Suppressor macrophage treated with lipopolysaccharide for 4 hours (primary cell): ENCODE data around the gene DDX47.
"Not testable (repeated sequence)": the region's sequence is repeated elsewhere in the genome, so short reads cannot be mapped to it uniquely, and the experiment has no call there.

ENCODE experiments used
- DNase-seq: peaks from one replicate; pipeline ENCODE4 v3.0.0-alpha.2; 2020

The DDX47 gene

GRCh38 chr12:12823300-12823699 lies 10.2 kb downstream of the DDX47 start:
- DNase-seq = no peak

- no peak for DNase-seq
These were observed 10.7 kb downstream of the DDX47 start for GRCh38 chr12:12823811-12824210.

- DNase-seq = no peak
These were observed 22.4 kb downstream of the DDX47 start for GRCh38 chr12:12835378-12836146.

- DNase-seq = no peak
These were observed 23.4 kb downstream of the DDX47 start for GRCh38 chr12:12836571-12836970.

GRCh38 chr12:12837025-12837812 lies 24.1 kb downstream of the DDX47 start:
- peak; percentile 49 for DNase-seq

GRCh38 chr12:12837813-12838153 lies 24.6 kb downstream of the DDX47 start:
- DNase-seq = no peak

DNA sequence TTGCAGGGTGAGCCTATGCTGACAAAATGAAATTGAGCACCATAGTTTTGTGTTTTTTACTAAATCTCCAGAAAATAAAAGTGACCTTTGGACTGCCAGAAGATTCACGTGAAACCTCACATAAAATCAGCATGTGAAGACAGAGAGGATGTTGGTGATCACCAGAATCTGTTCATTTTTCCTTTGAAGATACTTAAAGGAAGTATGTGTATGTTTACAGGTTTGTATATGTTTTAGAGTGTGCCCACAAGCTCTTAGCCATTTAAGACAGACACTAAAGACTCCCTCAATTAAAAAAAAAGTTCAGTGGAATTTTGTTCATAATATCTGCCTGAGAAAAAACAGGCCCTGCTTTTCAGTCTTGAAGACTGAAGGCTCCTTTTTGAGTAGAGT lies 25.9 kb downstream of the DDX47 start:
- no peak for DNase-seq

GRCh38 chr12:12839439-12839838 lies 26.3 kb downstream of the DDX47 start:
- not testable (repeated sequence) for DNase-seq

DNA sequence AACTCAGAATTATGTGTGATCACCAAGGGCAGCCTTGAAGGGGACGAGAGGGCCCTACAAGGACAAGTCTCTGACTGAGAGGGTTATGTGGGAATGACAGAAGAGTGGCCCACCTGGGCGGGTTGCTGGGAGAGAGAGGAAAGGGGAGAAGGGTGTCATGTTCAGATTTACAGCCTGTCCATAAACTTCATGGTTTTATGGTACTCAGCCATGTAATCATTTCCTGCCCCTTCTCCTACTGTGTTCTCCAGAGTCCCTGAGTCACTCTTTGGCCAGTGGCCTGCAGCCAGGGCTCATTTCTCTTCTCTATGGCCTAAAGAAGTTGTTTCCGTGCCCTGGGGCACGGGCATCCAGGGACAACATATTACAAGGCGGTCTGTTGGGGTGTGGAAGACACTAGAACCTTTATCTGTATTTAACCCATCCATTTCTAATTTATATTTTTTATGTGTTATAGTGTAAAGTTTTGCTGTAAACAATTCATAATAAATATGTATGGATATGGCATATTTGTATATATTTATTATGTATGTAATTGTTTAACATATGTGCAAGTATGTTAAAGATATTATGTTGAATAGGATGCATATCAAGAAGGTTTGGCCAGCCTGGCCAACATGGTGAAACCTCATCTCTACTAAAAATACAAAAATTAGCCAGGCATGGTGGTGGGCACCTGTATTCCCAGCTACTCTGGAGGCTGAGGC lies 26.9 kb downstream of the DDX47 start:
- no peak for DNase-seq

- DNase-seq = no peak
These were observed 27.4 kb downstream of the DDX47 start for GRCh38 chr12:12840580-12840899.

- DNase-seq = not testable (repeated sequence)
These were observed 28.3 kb downstream of the DDX47 start for GRCh38 chr12:12841428-12841827.

- no peak for DNase-seq
These were observed 32.7 kb downstream of the DDX47 start for GRCh38 chr12:12845794-12846243.

DNA sequence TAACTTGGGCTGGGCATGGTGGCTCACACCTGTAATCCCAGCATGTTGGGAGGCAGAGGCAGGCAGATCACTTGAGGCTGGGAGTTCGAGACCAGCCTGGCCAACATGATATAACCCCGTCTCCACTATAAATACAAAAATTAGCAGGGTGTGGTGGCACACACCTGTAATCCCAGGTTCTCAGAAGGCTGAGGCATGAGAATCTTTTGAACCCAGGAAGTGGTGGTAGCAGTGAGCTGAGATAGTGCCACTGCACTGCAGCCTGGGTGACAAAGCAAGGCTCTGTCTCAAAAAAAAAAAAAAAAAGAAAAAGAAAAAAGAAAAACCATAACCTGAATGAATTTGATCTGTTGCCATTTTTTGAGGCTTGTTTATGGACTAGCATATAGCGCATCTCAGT lies 33.6 kb downstream of the DDX47 start:
- not testable (repeated sequence) for DNase-seq

DNA sequence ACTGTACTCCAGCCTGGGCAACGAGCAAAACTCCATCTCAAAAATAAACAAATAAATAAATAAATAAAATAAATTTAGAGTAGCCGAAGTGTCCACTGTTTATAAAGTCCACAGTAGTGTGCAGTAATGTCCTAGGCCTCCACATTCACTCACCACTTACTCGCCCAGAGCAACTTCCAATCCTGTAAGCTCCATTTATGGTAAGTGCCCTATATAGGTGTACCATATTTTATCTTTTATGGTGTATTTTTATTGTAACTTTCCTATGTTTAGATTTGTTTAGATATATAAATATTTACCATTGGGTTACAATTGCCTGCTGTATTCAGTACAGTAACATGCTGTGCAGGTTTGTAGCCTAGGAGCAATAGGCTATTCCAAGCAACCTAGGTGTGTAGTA lies 40.3 kb downstream of the DDX47 start:
- no peak for DNase-seq

DNA sequence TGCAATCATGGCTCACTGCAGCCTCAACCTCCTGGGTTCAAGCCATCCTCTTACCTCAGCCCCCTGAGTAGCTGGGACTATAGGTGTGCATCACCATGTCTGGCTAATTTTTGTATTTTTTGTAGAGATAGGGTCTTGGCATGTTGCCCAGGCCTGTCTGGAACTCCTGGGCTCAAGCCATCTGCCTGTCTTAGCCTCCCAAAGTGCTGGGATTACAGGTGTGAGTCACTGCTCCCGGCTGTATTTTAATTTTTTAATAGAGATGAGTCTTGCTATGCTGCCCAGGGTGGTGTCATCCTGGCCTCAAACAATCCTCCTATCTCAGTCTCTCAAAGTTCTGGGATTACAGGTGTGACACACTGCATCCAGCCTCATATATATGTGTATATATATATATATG lies 46.5 kb downstream of the DDX47 start:
- DNase-seq = no peak

- DNase-seq = no peak
These were observed 51.1 kb downstream of the DDX47 start for GRCh38 chr12:12864243-12864642.

DNA sequence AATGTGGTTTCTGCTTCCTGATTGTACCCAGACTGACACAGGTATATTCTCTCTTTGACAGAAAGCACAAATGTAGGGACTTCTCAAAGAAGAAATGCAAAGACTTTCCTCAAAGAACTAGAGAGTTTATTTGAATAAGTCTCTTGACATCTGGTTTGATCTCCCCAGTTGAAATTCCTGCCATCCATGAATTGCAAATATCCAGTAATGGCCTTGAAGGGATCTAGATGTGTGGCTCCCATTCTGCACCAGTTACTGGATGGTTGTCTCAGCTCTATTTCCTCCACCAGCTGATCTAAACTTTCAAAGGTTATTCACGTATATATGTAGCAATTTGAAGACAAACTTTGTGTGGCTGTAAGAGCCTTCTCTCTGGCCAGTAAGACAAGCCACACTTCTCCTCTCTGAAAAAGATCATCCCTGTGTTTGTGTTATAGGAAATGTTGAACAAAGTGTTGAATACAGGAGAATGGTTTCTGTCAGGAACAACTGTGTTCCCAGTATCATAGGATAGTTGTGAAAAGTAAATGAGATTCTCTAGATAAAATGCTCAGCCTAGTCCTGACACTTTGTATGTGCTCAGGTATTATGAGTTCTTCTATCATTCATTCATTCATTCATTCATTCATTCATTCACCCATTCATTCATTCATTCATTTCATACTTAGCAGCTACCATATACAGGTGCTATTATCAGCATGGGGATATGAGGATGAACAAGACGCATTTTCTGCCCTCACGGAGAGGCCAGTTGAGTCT lies 55.5 kb downstream of the DDX47 start:
- DNase-seq = no peak

DNA sequence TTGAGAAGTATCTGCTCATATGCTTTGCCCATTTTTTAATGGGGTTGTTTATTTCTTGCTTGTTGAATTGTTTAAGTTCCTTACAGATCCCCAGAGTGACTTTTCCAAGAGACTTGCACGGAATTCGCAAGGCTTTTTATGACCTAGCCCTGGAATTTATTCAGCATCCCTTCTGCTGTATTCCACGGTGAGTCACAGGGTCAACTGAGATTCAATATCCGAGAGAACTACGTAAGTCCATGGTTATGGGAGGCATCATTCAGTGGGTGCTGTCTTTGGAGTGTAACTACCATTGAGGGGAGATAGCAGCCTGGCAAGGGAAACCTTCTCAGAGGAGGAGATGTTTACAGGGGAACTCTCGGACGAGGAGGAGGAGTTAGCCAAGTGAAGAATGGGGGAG lies 57.3 kb downstream of the DDX47 start:
- DNase-seq = no peak

DNA sequence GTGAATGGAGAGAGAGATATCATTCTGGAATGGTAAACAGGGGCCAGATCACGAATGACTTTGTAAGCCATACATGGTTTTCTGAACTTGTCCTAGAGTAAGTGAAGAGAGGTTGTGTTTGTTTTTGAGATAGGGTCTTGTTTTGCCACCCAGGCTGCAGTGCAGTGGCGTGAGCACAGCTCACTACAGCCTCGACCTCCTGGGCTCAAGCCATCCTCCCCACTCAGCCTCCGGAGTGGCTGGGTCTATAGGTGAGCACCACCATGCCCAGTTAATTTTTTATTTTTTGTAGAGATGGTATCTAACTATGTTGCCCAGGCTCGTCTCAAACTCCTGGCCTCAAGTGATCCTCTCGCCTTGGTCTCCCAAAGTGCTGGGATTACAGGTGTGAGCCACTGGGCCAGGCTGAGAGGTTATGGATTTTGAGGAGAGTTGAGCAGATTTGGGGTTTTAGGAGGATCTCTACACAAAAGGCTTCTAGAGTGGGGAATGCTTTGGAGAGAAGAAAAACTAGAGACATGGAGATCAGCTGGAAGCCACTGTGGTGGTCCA lies 58.5 kb downstream of the DDX47 start:
- no peak for DNase-seq

- no peak for DNase-seq
These were observed 59.2 kb downstream of the DDX47 start for GRCh38 chr12:12872139-12872933.

DNA sequence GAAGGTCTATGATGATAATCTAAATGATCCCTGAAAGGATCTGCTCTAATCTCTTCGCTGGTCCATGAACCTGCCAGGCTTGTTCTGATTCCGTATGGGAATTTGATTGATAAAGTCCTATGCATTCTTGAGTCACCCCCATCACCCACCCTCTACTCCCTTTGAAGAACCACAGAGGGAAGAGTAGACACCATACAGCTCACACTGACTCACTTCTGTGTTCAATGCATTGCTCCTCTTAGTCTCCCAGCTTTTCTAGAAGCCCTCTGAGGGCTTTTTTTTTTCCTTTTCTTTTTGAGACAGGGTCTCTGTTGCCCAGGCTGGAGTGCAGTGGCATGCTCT lies 59.8 kb downstream of the DDX47 start:
- no peak for DNase-seq

- no peak for DNase-seq
These were observed 60.9 kb downstream of the DDX47 start for GRCh38 chr12:12874029-12874428.
